ENCODE data around the gene BRSK2. TPM values are rescaled to one million over a fixed set of nuclear protein-coding genes. Genes with fewer than 3 reads are reported as not detected.

BRSK2 gene
- total RNA-seq, 1 donor from 2014 or later = 59.9 TPM

- TF ChIP-seq CTCF (conservative IDR thresholded peaks at IDR 0.05) = no peak
- Mint-ChIP-seq H3K4me3 (no peak overlapping the region), H3K4me1 (peaks cover 8% of the 10 kb centered on the region), H3K27me3 (ENCODE audit: low read depth) (no peaks in the 10 kb centered on the region), H3K27ac (ENCODE audit: unreplicated experiment) (no peak overlapping the region), H3K9me3 (peaks cover 19% of the 10 kb centered on the region), H3K36me3 (ENCODE audit: low read depth) (peaks cover 17% of the 10 kb centered on the region)
- no peak for DNase-seq (ENCODE audit: low read depth, low spot score)
Observed at GRCh38 chr11:1494650-1495049, 104.9 kb downstream of the BRSK2 start.

- peaks cover 19% of the 10 kb centered on the region for H3K9me3 Mint-ChIP-seq
- peaks cover 17% of the 10 kb centered on the region for H3K36me3 Mint-ChIP-seq (ENCODE audit: low read depth)
- TF ChIP-seq CTCF (conservative IDR thresholded peaks at IDR 0.05) = no peak
- DNase-seq (ENCODE audit: low read depth, low spot score) = no peak
- peaks cover 7% of the 10 kb centered on the region for H3K4me1 Mint-ChIP-seq
- H3K27ac Mint-ChIP-seq (ENCODE audit: unreplicated experiment) = no peak overlapping the region
- H3K4me3 Mint-ChIP-seq = no peak overlapping the region
- no peaks in the 10 kb centered on the region for H3K27me3 Mint-ChIP-seq (ENCODE audit: low read depth)
Observed at GRCh38 chr11:1496091-1496760, 106.5 kb downstream of the BRSK2 start.

GRCh38 chr11:1496761-1497095 is 107.0 kb downstream of the BRSK2 start:
- no peak overlapping the region for H3K4me3 Mint-ChIP-seq
- H3K4me1 Mint-ChIP-seq = peaks cover 7% of the 10 kb centered on the region
- H3K9me3 Mint-ChIP-seq = peaks cover 19% of the 10 kb centered on the region
- H3K27me3 Mint-ChIP-seq (ENCODE audit: low read depth) = no peaks in the 10 kb centered on the region
- H3K36me3 Mint-ChIP-seq (ENCODE audit: low read depth) = peaks cover 17% of the 10 kb centered on the region
- no peak for DNase-seq (ENCODE audit: low read depth, low spot score)
- no peak for TF ChIP-seq CTCF (conservative IDR thresholded peaks at IDR 0.05)
- no peak overlapping the region for H3K27ac Mint-ChIP-seq (ENCODE audit: unreplicated experiment)

GRCh38 chr11:1497600-1497999 is 107.9 kb downstream of the BRSK2 start:
- Mint-ChIP-seq H3K9me3 (peaks cover 19% of the 10 kb centered on the region), H3K4me1 (peaks cover 7% of the 10 kb centered on the region), H3K27ac (ENCODE audit: unreplicated experiment) (no peak overlapping the region), H3K36me3 (ENCODE audit: low read depth) (peaks cover 17% of the 10 kb centered on the region), H3K4me3 (no peak overlapping the region), H3K27me3 (ENCODE audit: low read depth) (no peaks in the 10 kb centered on the region)
- DNase-seq (ENCODE audit: low read depth, low spot score) = no peak
- no peak for TF ChIP-seq CTCF (conservative IDR thresholded peaks at IDR 0.05)

GRCh38 chr11:1498262-1498661 is 108.5 kb downstream of the BRSK2 start:
- peaks cover 19% of the 10 kb centered on the region for H3K9me3 Mint-ChIP-seq
- no peak for DNase-seq (ENCODE audit: low read depth, low spot score)
- no peak overlapping the region for H3K4me3 Mint-ChIP-seq
- peaks cover 7% of the 10 kb centered on the region for H3K4me1 Mint-ChIP-seq
- TF ChIP-seq CTCF (conservative IDR thresholded peaks at IDR 0.05) = no peak
- no peaks in the 10 kb centered on the region for H3K27me3 Mint-ChIP-seq (ENCODE audit: low read depth)
- peaks cover 14% of the 10 kb centered on the region for H3K36me3 Mint-ChIP-seq (ENCODE audit: low read depth)
- no peak overlapping the region for H3K27ac Mint-ChIP-seq (ENCODE audit: unreplicated experiment)
